BE2C (cell line): ENCODE results near the gene ZNF280B.
"Not testable (repeated sequence)": the region's sequence is repeated elsewhere in the genome, so short reads cannot be mapped to it uniquely, and the experiment has no call there.

Experiments
- DNase-seq: peaks from one replicate; pipeline ENCODE4 v3.0.0-alpha.2; 2020
- H3K27me3 ChIP-seq: fragments of 250-450 bp; sonication (Bioruptor Pico); 2 replicates; pipeline ENCODE4 v1.5.1; 2020; ENCODE audit warnings: mild to moderate bottlenecking
- H3K36me3 ChIP-seq: fragments of 250-450 bp; sonication (Bioruptor Pico); 2 replicates; pipeline ENCODE4 v1.5.1; 2020; ENCODE audit warnings: mild to moderate bottlenecking
- H3K4me1 ChIP-seq: fragments of 250-450 bp; sonication (Bioruptor Pico); 2 replicates; pipeline ENCODE4 v1.5.1; 2020
- H3K4me3 ChIP-seq: 2 replicates; pipeline ENCODE4 v1.5.1; 2011; ENCODE audit warnings: low read depth, low read length
- H3K9me3 ChIP-seq: fragments of 250-450 bp; sonication (Bioruptor Pico); 2 replicates; pipeline ENCODE4 v1.5.1; 2020
- CTCF ChIP-seq: IDR thresholded peaks from 2 replicates; pipeline ENCODE4 v1.5.1; 2012; ENCODE audit warnings: mild to moderate bottlenecking, low read depth, low read length

ZNF280B gene

DNA sequence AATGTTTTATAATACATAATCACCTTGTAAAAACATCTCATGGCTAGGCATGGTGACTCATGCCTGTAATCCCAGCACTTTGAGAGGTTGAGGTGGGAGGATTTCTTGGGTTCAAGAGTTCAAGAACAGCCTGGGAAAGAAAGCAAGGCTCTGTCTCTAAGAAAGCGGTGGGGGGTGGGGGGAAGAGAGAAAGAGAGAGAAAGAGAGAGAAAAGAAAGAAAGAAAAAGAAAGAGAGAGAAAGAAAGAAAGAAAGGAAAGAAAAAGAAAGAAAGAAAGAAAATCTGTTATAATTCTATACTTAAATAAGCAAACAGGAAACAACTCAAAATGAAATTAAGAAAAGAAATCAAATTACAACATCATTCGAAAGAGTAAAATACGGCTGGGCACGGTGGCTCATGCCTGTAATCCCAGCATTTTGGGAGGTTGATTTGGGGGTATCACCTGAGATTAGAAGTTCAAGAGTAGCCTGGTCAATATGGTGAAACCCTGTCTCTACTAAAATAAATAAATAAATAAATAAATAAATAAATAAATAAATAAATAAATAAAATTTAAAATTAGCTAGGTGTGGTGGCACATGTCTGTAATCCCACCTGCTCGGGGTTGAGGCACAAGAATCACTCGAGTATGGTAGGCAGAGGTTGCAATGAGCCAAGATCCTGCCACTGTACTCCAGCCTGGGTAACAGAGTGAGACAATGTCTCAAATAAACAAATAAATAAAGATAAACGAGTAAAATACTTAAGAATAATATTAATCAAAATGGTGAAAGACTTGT, 65.4 kb downstream of the ZNF280B start:
- no peak for DNase-seq
- Histone ChIP-seq H3K9me3 (no peaks in the 10 kb centered on the region), H3K4me1 (no peaks in the 10 kb centered on the region), H3K36me3 (no peaks in the 10 kb centered on the region), H3K27me3 (no peaks in the 10 kb centered on the region), H3K4me3 (no peak overlapping the region)
- TF ChIP-seq CTCF, result no peak

DNA sequence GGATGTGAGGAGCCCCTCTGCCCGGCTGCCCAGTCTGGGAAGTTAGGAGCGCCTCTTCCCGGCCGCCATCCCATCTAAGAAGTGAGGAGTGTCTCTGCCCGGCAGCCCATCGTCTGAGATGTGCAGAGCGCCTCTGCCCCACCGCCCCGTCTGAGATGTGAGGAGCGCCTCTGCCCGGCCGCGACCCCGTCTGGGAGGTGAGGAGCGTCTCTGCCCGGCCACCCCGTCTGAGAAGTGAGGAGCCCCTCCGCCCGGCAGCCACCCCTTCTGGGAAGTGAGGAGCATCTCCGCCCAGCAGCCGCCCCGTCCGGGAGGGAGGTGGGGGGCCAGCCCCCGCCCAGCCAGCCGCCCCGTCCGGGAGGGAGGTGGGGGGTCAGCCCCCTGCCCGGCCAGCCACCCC, 66.9 kb downstream of the ZNF280B start:
- H3K27me3 ChIP-seq, DNase-seq, H3K4me3 ChIP-seq, H3K9me3 ChIP-seq, H3K4me1 ChIP-seq, H3K36me3 ChIP-seq: not testable (repeated sequence)

DNA sequence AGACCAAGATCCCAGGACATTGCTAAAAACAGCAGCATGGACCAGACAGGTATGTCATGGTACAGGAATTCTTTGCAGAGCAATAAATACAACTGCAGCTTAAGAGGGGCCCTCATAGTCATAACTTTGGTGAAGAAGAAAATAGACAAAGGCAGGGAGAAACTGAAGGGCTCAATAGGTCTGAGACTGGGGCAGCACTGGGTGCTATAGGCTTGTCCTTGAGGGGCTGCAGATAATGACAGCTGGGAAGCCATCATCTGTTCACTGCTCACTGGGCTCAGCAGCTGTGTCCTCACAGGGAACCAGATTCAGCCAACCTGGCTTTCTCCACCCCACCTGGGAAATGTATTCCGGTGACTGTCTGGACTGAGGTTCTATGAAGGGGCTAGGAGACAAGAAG, 68.4 kb downstream of the ZNF280B start:
- no peak overlapping the region for H3K4me3 ChIP-seq
- H3K9me3 ChIP-seq, result no peaks in the 10 kb centered on the region
- no peak for DNase-seq
- H3K27me3 ChIP-seq, result 0 out of 2 replicates have a peak, but pooled peaks cover 3% of the 10 kb centered on the region
- no peak for TF ChIP-seq CTCF
- no peaks in the 10 kb centered on the region for H3K36me3 ChIP-seq
- H3K4me1 ChIP-seq, result no peaks in the 10 kb centered on the region
